GM12878 (cell line): ENCODE data around the gene MSANTD2. TPM values are rescaled to one million over a fixed set of nuclear protein-coding genes. Genes with fewer than 3 reads are reported as not detected.

Experiments used
- CBX3 ChIP-seq: fragments of 200-600 bp; sonication (generic); IDR thresholded peaks from 2 replicates; pipeline ENCODE4 v1.6.1; 2016; ENCODE audit warnings: low read depth, borderline replicate concordance
- CREB1 ChIP-seq: IDR thresholded peaks from 2 replicates; pipeline ENCODE4 v1.6.1; 2012; ENCODE audit warnings: low read depth, mild to moderate bottlenecking, inconsistent platforms
- EP300 ChIP-seq, 2 experiments: fragments of 150-350 bp in 1 of 2; IDR thresholded peaks; 2 replicates each; pipeline ENCODE4 v1.6.1; 2011 to 2012; ENCODE audit warnings: low read depth in 2 of 2, low read length in 2 of 2, borderline replicate concordance in 1 of 2, improper control_type of control experiment in 1 of 2, inconsistent platforms in 1 of 2; ENCODE audit not compliant: control insufficient read depth in 1 of 2
- IKZF2 ChIP-seq, 2 experiments: fragments of 450-650 bp; IDR thresholded peaks; 2 replicates each; pipeline ENCODE4 v1.6.1; 2017; ENCODE audit warnings: mild to moderate bottlenecking in 2 of 2, moderate library complexity in 2 of 2
- MTA3 ChIP-seq: IDR thresholded peaks from 2 replicates; pipeline ENCODE4 v1.6.1; 2012; ENCODE audit warnings: low read length, inconsistent platforms, borderline replicate concordance
- NR2F1 ChIP-seq: fragments of 450-650 bp; conservative IDR thresholded peaks from 2 replicates; pipeline ENCODE4 v1.6.1; 2017; ENCODE audit warnings: mild to moderate bottlenecking
- NRF1 ChIP-seq: conservative IDR thresholded peaks from 2 replicates; pipeline ENCODE4 v1.6.1; 2011; ENCODE audit warnings: mild to moderate bottlenecking, low read depth, low read length, improper control_type of control experiment
- RB1 ChIP-seq: fragments of 450-650 bp; formaldehyde crosslinking; IDR thresholded peaks from 2 replicates; pipeline ENCODE4 v1.6.1; 2017; ENCODE audit warnings: mild to moderate bottlenecking, borderline replicate concordance
- RCOR1 ChIP-seq: conservative IDR thresholded peaks from 2 replicates; pipeline ENCODE4 v1.6.1; 2012; ENCODE audit warnings: low read depth, low read length, improper control_type of control experiment
- SP1 ChIP-seq: IDR thresholded peaks from one replicate; pipeline ENCODE4 v1.6.1; 2011; ENCODE audit warnings: low read depth, low read length
- TAF1 ChIP-seq: IDR thresholded peaks from 2 replicates; pipeline ENCODE4 v1.6.1; 2011; ENCODE audit warnings: mild to moderate bottlenecking, low read depth, low read length, borderline replicate concordance
- polyA plus RNA-seq, 11 experiments: library from polyadenylated mRNA; depleted of rRNA in 4 of 11; unstranded in 6 of 11; stranded (reverse) in 5 of 11; fragments of >200 nt; fragmentation: Nextera tagmentation in 4 of 11; fragmentation: Illumina TruSeq in 1 of 11; extraction: Ambion mirVana in 4 of 11; extraction: Trizol in 1 of 11; gene quantifications; 1 replicate in 1 of 11; 2 replicates in 10 of 11; pipeline versions ENCODE4 v1.2.1 to v1.2.3, GENCODE V29; 2011 to 2016; ENCODE audit warnings: inconsistent platforms in 2 of 11, missing spikeins in 2 of 11, low read depth in 1 of 11
- total RNA-seq, 4 experiments: library from RNA; depleted of rRNA in 3 of 4; stranded (reverse); fragments of >200 nt in 3 of 4; fragmentation: Illumina TruSeq in 1 of 4; extraction: Trizol in 1 of 4; gene quantifications; 2 replicates each; pipeline versions ENCODE4 v1.2.1 to v1.2.3, GENCODE V29; 2013 to 2021
- TF ChIP-seq, protein P1 (sequence below): fragments of 150-350 bp; IDR thresholded peaks from 2 replicates; pipeline ENCODE4 v1.6.1; 2014; ENCODE audit warnings: mild to moderate bottlenecking, low read depth, low read length

The MSANTD2 gene
- total and polyA plus RNA-seq, 10 of the 15 experiments (the other 5 are each of a cell fraction or from before 2014, with no cell fraction given) = 3.0 to 12.4 (median 8.0) TPM

DNA sequence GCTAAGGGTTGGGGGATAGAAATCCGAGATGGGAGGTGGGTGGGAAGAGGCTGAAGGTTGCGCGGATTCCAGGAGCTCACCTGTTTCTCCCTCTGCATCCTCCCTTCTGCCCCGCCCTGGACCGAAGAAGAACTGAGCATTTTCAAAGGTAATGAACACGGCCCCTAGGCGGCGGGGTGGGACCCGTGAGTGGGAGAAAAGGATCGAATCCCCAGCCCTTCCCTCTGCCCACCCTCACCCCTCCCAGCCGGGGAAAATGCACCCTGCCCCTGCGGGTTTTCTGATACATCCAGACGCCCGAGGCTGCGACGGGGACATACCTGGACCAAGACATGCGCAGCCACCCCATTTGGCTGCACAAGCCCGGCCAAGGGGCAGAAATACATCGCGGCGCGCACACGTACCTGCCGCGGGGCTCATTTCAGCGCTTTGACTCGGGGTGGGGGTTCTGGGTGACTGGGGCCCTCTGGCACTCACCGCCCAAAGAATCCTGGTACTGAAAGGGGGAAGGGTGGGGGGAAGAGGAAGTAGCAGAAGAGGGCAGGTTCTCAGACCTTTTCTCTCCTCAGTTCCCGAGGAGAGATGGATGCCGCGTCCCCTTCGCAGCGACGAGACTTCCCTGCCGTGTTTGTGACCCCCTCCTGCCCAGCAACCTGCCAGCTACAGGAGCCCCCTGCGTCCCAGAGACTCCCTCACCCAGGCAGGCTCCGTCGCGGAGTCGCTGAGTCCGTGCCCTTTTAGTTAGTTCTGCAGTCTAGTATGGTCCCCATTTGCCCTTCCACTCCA lies 54.2 kb downstream of the MSANTD2 start (continued):
- TF ChIP-seq IKZF2 (IDR thresholded peaks at IDR 0.05) (no peak), EP300 (IDR thresholded peaks at IDR 0.05; ENCODE audit: borderline replicate concordance in 1 of 2, control insufficient read depth in 1 of 2, low read depth in 2 of 2, low read length in 2 of 2) (no peak), RCOR1 (no peak), TAF1 (peak; percentile 5; the same call in 1 of the 2 replicates), NR2F1 (no peak), MTA3 (no peak), RB1 (no peak), CREB1 (no peak), CBX3 (no peak), NRF1 (no peak), SP1 (no peak)
- TF ChIP-seq, protein P1, sequence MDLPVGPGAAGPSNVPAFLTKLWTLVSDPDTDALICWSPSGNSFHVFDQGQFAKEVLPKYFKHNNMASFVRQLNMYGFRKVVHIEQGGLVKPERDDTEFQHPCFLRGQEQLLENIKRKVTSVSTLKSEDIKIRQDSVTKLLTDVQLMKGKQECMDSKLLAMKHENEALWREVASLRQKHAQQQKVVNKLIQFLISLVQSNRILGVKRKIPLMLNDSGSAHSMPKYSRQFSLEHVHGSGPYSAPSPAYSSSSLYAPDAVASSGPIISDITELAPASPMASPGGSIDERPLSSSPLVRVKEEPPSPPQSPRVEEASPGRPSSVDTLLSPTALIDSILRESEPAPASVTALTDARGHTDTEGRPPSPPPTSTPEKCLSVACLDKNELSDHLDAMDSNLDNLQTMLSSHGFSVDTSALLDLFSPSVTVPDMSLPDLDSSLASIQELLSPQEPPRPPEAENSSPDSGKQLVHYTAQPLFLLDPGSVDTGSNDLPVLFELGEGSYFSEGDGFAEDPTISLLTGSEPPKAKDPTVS = no peak
